K562 (cell line): ENCODE data around the gene TUBA8. TPM values are rescaled to one million over a fixed set of nuclear protein-coding genes. Genes with fewer than 3 reads are reported as not detected.

Experiments
- ATAC-seq: fragments of 200-7000 bp; cut with Tn5 transposase; 3 replicates; pipeline ENCODE4 v1.9.1; 2020; ENCODE audit warnings: moderate library complexity
- BruUV-seq: library from RNA; stranded (reverse); fragments of 400-500 nt; replicated peaks from 2 replicates; lab custom pipeline; 2021; lab: Mats Ljungman, UMichigan
- CTCF ChIA-PET: fragments of 300-600 bp; formaldehyde crosslinking; extraction: SDS; loops from one replicate; lab custom pipeline; 2021; ENCODE audit warnings: low intra/inter-chr PET ratio; lab: Yijun Ruan, JAX
- POLR2A ChIA-PET: fragments of 300-600, 350-650 bp; sonication (Branson Sonifier 250); formaldehyde crosslinking; extraction: SDS; loops from one replicate; lab custom pipeline; 2021; ENCODE audit warnings: antibody characterized with exemption, inconsistent platforms; lab: Yijun Ruan, JAX
- DNase-seq, 4 experiments: peaks; one replicate each; pipeline versions ENCODE4 v3.0.0 to v3.0.0-alpha.2; 2011 to 2018; ENCODE audit warnings: low spot score in 3 of 4, mixed read lengths in 3 of 4; ENCODE audit errors: extremely low read depth in 1 of 4
- FAIRE-seq: peaks from 2 replicates; lab custom pipeline; 2011; peaks lifted over from hg19 to GRCh38; lab: Jason Lieb, UNC
- H2AFZ ChIP-seq: 2 replicates; pipeline ENCODE4 v1.6.0; 2011; ENCODE audit warnings: low read depth, low read length, control low read depth, inconsistent platforms
- H3K27ac ChIP-seq: fragments of 200-600 bp; 3 replicates; pipeline ENCODE4 v1.8.0; 2011; ENCODE audit warnings: low read depth, mild to moderate bottlenecking, control low read depth, inconsistent platforms, low read length, moderate library complexity, mixed read lengths; ENCODE audit errors: extremely low read depth
- H3K27me3 ChIP-seq, 2 experiments: fragments of 300-600 bp in 1 of 2; 2 replicates in 1 of 2; 3 replicates in 1 of 2; pipeline versions ENCODE4 v1.6.0 to v1.8.0; 2011; ENCODE audit warnings: inconsistent platforms in 2 of 2, low read length in 2 of 2, mild to moderate bottlenecking in 1 of 2, mixed read lengths in 1 of 2, moderate library complexity in 1 of 2; ENCODE audit not compliant: control insufficient read depth in 2 of 2, insufficient read depth in 2 of 2
- H3K36me3 ChIP-seq: fragments of 300-600 bp; 3 replicates; pipeline ENCODE4 v1.8.0; 2011; ENCODE audit warnings: mild to moderate bottlenecking, low read length, inconsistent platforms; ENCODE audit not compliant: control insufficient read depth, insufficient read depth
- H3K4me1 ChIP-seq, 2 experiments: fragments of 200-600 bp in 1 of 2; replicated peaks in 1 of 2; 2 replicates in 1 of 2; 3 replicates in 1 of 2; pipeline versions ENCODE4 v1.5.1 to v1.8.0; 2011; ENCODE audit warnings: inconsistent platforms in 2 of 2, low read length in 2 of 2, mild to moderate bottlenecking in 1 of 2, mixed read lengths in 1 of 2, moderate library complexity in 1 of 2; ENCODE audit not compliant: control insufficient read depth in 2 of 2, insufficient read depth in 2 of 2
- H3K4me2 ChIP-seq: 2 replicates; pipeline ENCODE4 v1.6.1; 2011; ENCODE audit warnings: low read length, control low read depth, inconsistent platforms, mixed read lengths; ENCODE audit not compliant: insufficient read depth
- H3K4me3 ChIP-seq: fragments of 200-600 bp; sonication (generic), shearing (Covaris generic); 2 replicates; pipeline ENCODE4 v1.5.1; 2016; ENCODE audit warnings: control low read depth, inconsistent platforms
- H3K79me2 ChIP-seq: fragments of 200-600 bp; 3 replicates; pipeline ENCODE4 v1.8.0; 2011; ENCODE audit warnings: low read length, inconsistent platforms; ENCODE audit not compliant: control insufficient read depth, insufficient read depth
- H3K9ac ChIP-seq, 2 experiments: 2 replicates each; pipeline versions ENCODE4 v1.6.0 to v1.6.1; 2011; ENCODE audit warnings: low read depth in 2 of 2, low read length in 2 of 2, control low read depth in 1 of 2, inconsistent platforms in 1 of 2, mild to moderate bottlenecking in 1 of 2, mixed read lengths in 1 of 2; ENCODE audit not compliant: insufficient read depth in 1 of 2
- H3K9me1 ChIP-seq: one replicate; pipeline ENCODE4 v1.6.0; 2011; ENCODE audit warnings: inconsistent platforms, mild to moderate bottlenecking, low read length, moderate library complexity; ENCODE audit not compliant: control insufficient read depth, insufficient read depth
- H3K9me3 ChIP-seq: replicated peaks from 2 replicates; pipeline ENCODE4 v1.5.1; 2011; ENCODE audit warnings: low read depth, low read length, inconsistent platforms; ENCODE audit not compliant: control insufficient read depth, insufficient read depth
- H4K20me1 ChIP-seq: replicated peaks from 2 replicates; pipeline ENCODE4 v1.6.1; 2011; ENCODE audit warnings: low read length, inconsistent platforms, mixed read lengths; ENCODE audit not compliant: control insufficient read depth, insufficient read depth
- COPS2 ChIP-seq: fragments of 450-650 bp; conservative IDR thresholded peaks from 2 replicates; pipeline ENCODE4 v1.6.1; 2016; ENCODE audit warnings: mild to moderate bottlenecking, moderate library complexity
- CREB1 ChIP-seq, 2 experiments: sonication (generic) in 1 of 2; formaldehyde crosslinking in 1 of 2; IDR thresholded peaks; 2 replicates each; pipeline versions ENCODE4 v1.6.1 to v1.8.0; 2012 to 2022; ENCODE audit warnings: inconsistent platforms in 1 of 2, mild to moderate bottlenecking in 1 of 2, missing genetic modification reagents in 1 of 2, moderate library complexity in 1 of 2
- MCM7 ChIP-seq, 2 experiments: fragments of 450-650 bp; IDR thresholded peaks; 2 replicates each; pipeline ENCODE4 v1.6.1; 2016 to 2018
- SAFB2 ChIP-seq: fragments of 200-400 bp; formaldehyde crosslinking; IDR thresholded peaks from 2 replicates; pipeline ENCODE4 v1.6.1; 2018; ENCODE audit warnings: borderline replicate concordance, low read length, low read depth, moderate library complexity; ENCODE audit not compliant: severe bottlenecking
- SRF ChIP-seq, 2 experiments: fragments of 250-450, 450-650 bp in 1 of 2; sonication (Bioruptor Pico) in 1 of 2; sonication (generic) in 1 of 2; formaldehyde crosslinking; IDR thresholded peaks; 2 replicates each; pipeline versions ENCODE4 v1.5.0 to v1.5.1; 2020 to 2022; ENCODE audit warnings: mild to moderate bottlenecking in 1 of 2, missing genetic modification reagents in 1 of 2
- TARDBP ChIP-seq: fragments of 450-650 bp; IDR thresholded peaks from 2 replicates; pipeline ENCODE4 v1.6.1; 2016
- TEAD1 ChIP-seq, 2 experiments: fragments of 450-650 bp in 1 of 2; sonication (generic) in 1 of 2; formaldehyde crosslinking; IDR thresholded peaks; 2 replicates each; pipeline versions ENCODE4 v1.4.0 to v1.8.0; 2020 to 2022; ENCODE audit warnings: mild to moderate bottlenecking in 2 of 2, missing genetic modification reagents in 1 of 2
- XRCC5 ChIP-seq: fragments of 200-400 bp; formaldehyde crosslinking; IDR thresholded peaks from 2 replicates; pipeline ENCODE4 v1.6.1; 2017; ENCODE audit warnings: low read depth, mild to moderate bottlenecking, low read length
- ZNF143 ChIP-seq: sonication (generic); formaldehyde crosslinking; IDR thresholded peaks from 2 replicates; pipeline ENCODE4 v1.9.0; 2022; ENCODE audit warnings: mild to moderate bottlenecking, missing genetic modification reagents
- ZNF232 ChIP-seq: sonication (generic); formaldehyde crosslinking; IDR thresholded peaks from 2 replicates; pipeline ENCODE4 v1.8.0; 2022; ENCODE audit warnings: mild to moderate bottlenecking, missing genetic modification reagents
- ZNF282 ChIP-seq: sonication (generic); formaldehyde crosslinking; IDR thresholded peaks from 2 replicates; pipeline ENCODE4 v1.8.1; 2023; ENCODE audit warnings: missing genetic modification reagents
- ZNF384 ChIP-seq: IDR thresholded peaks from 2 replicates; pipeline ENCODE4 v1.6.1; 2012; ENCODE audit warnings: low read depth, low read length, improper control_type of control experiment
- ZNF695 ChIP-seq: fragments of 450-650 bp; formaldehyde crosslinking; IDR thresholded peaks from 2 replicates; pipeline ENCODE4 v1.4.0; 2020; ENCODE audit warnings: mild to moderate bottlenecking, moderate library complexity
- WGBS: fragments of 100-300 bp; shearing (Covaris generic); methylation state at CpG from one replicate; pipeline ENCODE4 v1.1.6; 2016; ENCODE audit warnings: low coverage, mixed read lengths; ENCODE audit not compliant: insufficient coverage; ENCODE audit errors: missing lambda C conversion rate; 5-methylcytosine and 5-hydroxymethylcytosine counted together
- in situ Hi-C: fragments of 300-500 bp; cut with MboI; formaldehyde crosslinking; loops from 4 replicates; pipeline ENCODE4 v1.15.0; 2018; ENCODE audit warnings: inconsistent platforms, mixed read lengths
- intact Hi-C: fragments of 100-400 bp; cut with micrococcal nuclease; formaldehyde crosslinking; loops from 2 replicates; pipeline ENCODE4 v1.14.2; 2022
- polyA plus RNA-seq, 8 experiments: library from polyadenylated mRNA; depleted of rRNA in 4 of 8; stranded (reverse) in 5 of 8; unstranded in 3 of 8; fragments of >200 nt; fragmentation: Nextera tagmentation in 2 of 8; fragmentation: Illumina TruSeq in 1 of 8; extraction: Ambion mirVana in 2 of 8; extraction: Trizol in 1 of 8; gene quantifications; 2 replicates each; pipeline versions ENCODE4 v1.2.1 to v1.2.3, GENCODE V29; 2011 to 2014; ENCODE audit warnings: inconsistent platforms in 1 of 8, missing spikeins in 1 of 8
- total RNA-seq, 7 experiments: library from RNA; depleted of rRNA in 6 of 7; stranded (reverse); fragments of >200 nt in 6 of 7; fragmentation: Illumina TruSeq in 2 of 7; extraction: Trizol in 2 of 7; gene quantifications; 2 replicates each; pipeline versions ENCODE4 v1.2.1 to v1.2.3, GENCODE V29; 2011 to 2021; ENCODE audit warnings: low replicate concordance in 1 of 7
- TF ChIP-seq, protein P1 (sequence below): fragments of 250-450 bp; sonication (Bioruptor Pico); IDR thresholded peaks from 2 replicates; pipeline ENCODE4 v1.8.0; 2021; ENCODE audit warnings: moderate library complexity, mild to moderate bottlenecking, inconsistent platforms
- TF ChIP-seq, protein P2 (sequence below), 2 experiments: IDR thresholded peaks; 2 replicates each; pipeline ENCODE4 v1.6.1; 2011; ENCODE audit warnings: borderline replicate concordance in 1 of 2, control low read depth in 1 of 2, low read depth in 1 of 2, low read length in 1 of 2, mild to moderate bottlenecking in 1 of 2, mixed read lengths in 1 of 2, moderate library complexity in 1 of 2; ENCODE audit not compliant: insufficient read depth in 1 of 2, insufficient read length in 1 of 2, poor library complexity in 1 of 2, severe bottlenecking in 1 of 2; ENCODE audit errors: extremely low read depth in 1 of 2
- TF ChIP-seq, protein P3 (sequence below), 2 experiments: fragments of 150-350 bp in 1 of 2; IDR thresholded peaks; 2 replicates each; pipeline ENCODE4 v1.6.1; 2012 to 2016; ENCODE audit warnings: low read depth in 2 of 2, low read length in 2 of 2, mild to moderate bottlenecking in 1 of 2, moderate library complexity in 1 of 2

Gene TUBA8
- total and polyA plus RNA-seq, 9 of the 15 experiments (the other 6 are each of a cell fraction or from before 2014, with no cell fraction given) = 0.07 to 1.1 (median 0.65) TPM

DNA sequence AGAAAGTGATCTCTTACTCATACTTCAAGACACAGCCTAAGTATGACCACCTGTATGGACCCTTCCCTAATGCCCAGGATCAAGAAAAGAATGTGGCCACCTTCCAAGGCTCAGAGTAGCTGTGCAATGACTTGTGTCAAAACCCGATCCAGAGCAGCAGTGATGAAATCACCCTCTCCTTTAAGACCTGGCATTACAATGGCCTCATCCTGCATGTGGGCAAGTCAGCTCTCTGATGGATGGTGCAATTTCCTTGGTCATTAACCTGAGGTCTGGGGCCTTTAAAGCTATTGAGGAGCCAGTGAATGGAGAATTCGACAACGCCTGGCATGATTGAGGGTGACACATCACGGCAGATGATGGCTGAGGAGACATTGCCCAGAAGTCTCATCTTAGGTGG is 9.1 kb upstream of the TUBA8 start:
- no peak for ATAC-seq
- in situ Hi-C loops = no loop called here
- no peak overlapping the region for H3K9ac ChIP-seq
- ChIA-PET POLR2A (interaction anchor here (0.5 to 0.8 kb wide), 3 partner anchors 12 to 1364 kb away, joined by 3 to 5 read pairs (median 3); no protein-coding TSS in a partner anchor), CTCF (no interaction called here)
- H3K4me3 ChIP-seq = no peak overlapping the region
- H3K27ac ChIP-seq = no peak overlapping the region
- no peaks in the 10 kb centered on the region for H3K9me1 ChIP-seq
- H2AFZ ChIP-seq = no peak overlapping the region
- H3K79me2 ChIP-seq = no peaks in the 10 kb centered on the region
- no peak for DNase-seq
- H3K4me2 ChIP-seq = no peak overlapping the region
- intact Hi-C loops = loop anchor here (10.0 kb wide), 1 partner anchor 77 kb away; the partner anchor contains the start of gene MICAL3
- no peaks in the 10 kb centered on the region for H4K20me1 ChIP-seq
- H3K27me3 ChIP-seq = no peaks in the 10 kb centered on the region
- no peaks in the 10 kb centered on the region; the same call in 1 of the 2 replicates for H3K9me3 ChIP-seq
- no TSS peak for BruUV-seq
- FAIRE-seq = no peak
- H3K36me3 ChIP-seq = peaks cover 3% of the 10 kb centered on the region; the same call in 1 of the 3 replicates
- WGBS = 85% methylated on average over 4 of the region's 4 CpGs
- H3K4me1 ChIP-seq = 0 out of 5 replicates have a peak, but pooled peaks cover 0 to 3% of the 10 kb centered on the region in 2 experiments
- TF ChIP-seq ZNF143 = no peak
- no peak for TF ChIP-seq ZNF282 (CRISPR knock-in tag)
- no peak for TF ChIP-seq CREB1 (IDR thresholded peaks at IDR 0.05)
- no peak for TF ChIP-seq CREB1 (CRISPR knock-in tag; IDR thresholded peaks at IDR 0.05)
- TF ChIP-seq XRCC5 = no peak
- no peak for TF ChIP-seq ZNF695
- TF ChIP-seq ZNF384 = no peak
- TF ChIP-seq, protein P1, sequence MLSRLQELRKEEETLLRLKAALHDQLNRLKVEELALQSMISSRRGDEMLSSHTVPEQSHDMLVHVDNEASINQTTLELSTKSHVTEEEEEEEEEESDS (CRISPR knock-in tag) = no peak
- no peak for TF ChIP-seq TARDBP
- TF ChIP-seq SRF (CRISPR knock-in tag; IDR thresholded peaks at IDR 0.05) = no peak
- TF ChIP-seq, protein P2, sequence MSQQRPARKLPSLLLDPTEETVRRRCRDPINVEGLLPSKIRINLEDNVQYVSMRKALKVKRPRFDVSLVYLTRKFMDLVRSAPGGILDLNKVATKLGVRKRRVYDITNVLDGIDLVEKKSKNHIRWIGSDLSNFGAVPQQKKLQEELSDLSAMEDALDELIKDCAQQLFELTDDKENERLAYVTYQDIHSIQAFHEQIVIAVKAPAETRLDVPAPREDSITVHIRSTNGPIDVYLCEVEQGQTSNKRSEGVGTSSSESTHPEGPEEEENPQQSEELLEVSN (IDR thresholded peaks at IDR 0.05; ENCODE audit: borderline replicate concordance in 1 of 2, extremely low read depth in 1 of 2, insufficient read depth in 1 of 2, insufficient read length in 1 of 2, low read depth in 1 of 2, low read length in 1 of 2, poor library complexity in 1 of 2, severe bottlenecking in 1 of 2) = no peak
- TF ChIP-seq TEAD1 (CRISPR knock-in tag; IDR thresholded peaks at IDR 0.05) = no peak
- TF ChIP-seq, protein P3, sequence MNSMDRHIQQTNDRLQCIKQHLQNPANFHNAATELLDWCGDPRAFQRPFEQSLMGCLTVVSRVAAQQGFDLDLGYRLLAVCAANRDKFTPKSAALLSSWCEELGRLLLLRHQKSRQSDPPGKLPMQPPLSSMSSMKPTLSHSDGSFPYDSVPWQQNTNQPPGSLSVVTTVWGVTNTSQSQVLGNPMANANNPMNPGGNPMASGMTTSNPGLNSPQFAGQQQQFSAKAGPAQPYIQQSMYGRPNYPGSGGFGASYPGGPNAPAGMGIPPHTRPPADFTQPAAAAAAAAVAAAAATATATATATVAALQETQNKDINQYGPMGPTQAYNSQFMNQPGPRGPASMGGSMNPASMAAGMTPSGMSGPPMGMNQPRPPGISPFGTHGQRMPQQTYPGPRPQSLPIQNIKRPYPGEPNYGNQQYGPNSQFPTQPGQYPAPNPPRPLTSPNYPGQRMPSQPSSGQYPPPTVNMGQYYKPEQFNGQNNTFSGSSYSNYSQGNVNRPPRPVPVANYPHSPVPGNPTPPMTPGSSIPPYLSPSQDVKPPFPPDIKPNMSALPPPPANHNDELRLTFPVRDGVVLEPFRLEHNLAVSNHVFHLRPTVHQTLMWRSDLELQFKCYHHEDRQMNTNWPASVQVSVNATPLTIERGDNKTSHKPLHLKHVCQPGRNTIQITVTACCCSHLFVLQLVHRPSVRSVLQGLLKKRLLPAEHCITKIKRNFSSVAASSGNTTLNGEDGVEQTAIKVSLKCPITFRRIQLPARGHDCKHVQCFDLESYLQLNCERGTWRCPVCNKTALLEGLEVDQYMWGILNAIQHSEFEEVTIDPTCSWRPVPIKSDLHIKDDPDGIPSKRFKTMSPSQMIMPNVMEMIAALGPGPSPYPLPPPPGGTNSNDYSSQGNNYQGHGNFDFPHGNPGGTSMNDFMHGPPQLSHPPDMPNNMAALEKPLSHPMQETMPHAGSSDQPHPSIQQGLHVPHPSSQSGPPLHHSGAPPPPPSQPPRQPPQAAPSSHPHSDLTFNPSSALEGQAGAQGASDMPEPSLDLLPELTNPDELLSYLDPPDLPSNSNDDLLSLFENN (IDR thresholded peaks at IDR 0.05; ENCODE audit: low read depth in 2 of 2, low read length in 2 of 2) = no peak
- TF ChIP-seq SAFB2 = no peak
- no peak for TF ChIP-seq ZNF232 (CRISPR knock-in tag)
- TF ChIP-seq MCM7 (IDR thresholded peaks at IDR 0.05) = no peak
- no peak for TF ChIP-seq COPS2
